ENCODE data around the gene PRKAR1B.

GRCh38 chr7:725223-726005 lies 1.7 kb downstream of the PRKAR1B start:
- TF ChIP-seq CTCF (conservative IDR thresholded peaks at IDR 0.05; ENCODE audit: low read depth, low read length): no peak
- TF ChIP-seq EZH2 (IDR thresholded peaks at IDR 0.05; ENCODE audit: borderline replicate concordance, low read depth, low read length, poor library complexity, severe bottlenecking): no peak

All from A673 (cell line).